Erythroblast (primary cell): ENCODE results near the gene RPS6KA2.

ENCODE experiments used
- GATA1 ChIP-seq: IDR thresholded peaks from 2 replicates; pipeline ENCODE4 v1.6.1; 2011; ENCODE audit warnings: low read depth, mild to moderate bottlenecking, control low read depth, low read length, moderate library complexity
- POLR2A ChIP-seq: IDR thresholded peaks from 2 replicates; pipeline ENCODE4 v1.6.1; 2011; ENCODE audit warnings: mild to moderate bottlenecking, low read length

GRCh38 chr6:166661327-166662085 is 34.5 kb upstream of the RPS6KA2 start:
- TF ChIP-seq POLR2A (no peak), GATA1 (no peak)
